Measurements from ENCODE around the gene RHOA.
"Not testable (repeated sequence)": the region's sequence is repeated elsewhere in the genome, so short reads cannot be mapped to it uniquely, and the experiment has no call there.

RHOA gene

GRCh38 chr3:49403891-49404290 is 7.9 kb downstream of the RHOA start:
- DNase-seq (ENCODE audit: low read depth): no peak
- TF ChIP-seq, protein P1, sequence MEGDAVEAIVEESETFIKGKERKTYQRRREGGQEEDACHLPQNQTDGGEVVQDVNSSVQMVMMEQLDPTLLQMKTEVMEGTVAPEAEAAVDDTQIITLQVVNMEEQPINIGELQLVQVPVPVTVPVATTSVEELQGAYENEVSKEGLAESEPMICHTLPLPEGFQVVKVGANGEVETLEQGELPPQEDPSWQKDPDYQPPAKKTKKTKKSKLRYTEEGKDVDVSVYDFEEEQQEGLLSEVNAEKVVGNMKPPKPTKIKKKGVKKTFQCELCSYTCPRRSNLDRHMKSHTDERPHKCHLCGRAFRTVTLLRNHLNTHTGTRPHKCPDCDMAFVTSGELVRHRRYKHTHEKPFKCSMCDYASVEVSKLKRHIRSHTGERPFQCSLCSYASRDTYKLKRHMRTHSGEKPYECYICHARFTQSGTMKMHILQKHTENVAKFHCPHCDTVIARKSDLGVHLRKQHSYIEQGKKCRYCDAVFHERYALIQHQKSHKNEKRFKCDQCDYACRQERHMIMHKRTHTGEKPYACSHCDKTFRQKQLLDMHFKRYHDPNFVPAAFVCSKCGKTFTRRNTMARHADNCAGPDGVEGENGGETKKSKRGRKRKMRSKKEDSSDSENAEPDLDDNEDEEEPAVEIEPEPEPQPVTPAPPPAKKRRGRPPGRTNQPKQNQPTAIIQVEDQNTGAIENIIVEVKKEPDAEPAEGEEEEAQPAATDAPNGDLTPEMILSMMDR (conservative IDR thresholded peaks at IDR 0.05; ENCODE audit: control insufficient read depth, insufficient read depth, low read depth, low read length): no peak
- no peak overlapping the region for H3K4me3 ChIP-seq (ENCODE audit: control insufficient read depth, low read depth, low read length)

DNA sequence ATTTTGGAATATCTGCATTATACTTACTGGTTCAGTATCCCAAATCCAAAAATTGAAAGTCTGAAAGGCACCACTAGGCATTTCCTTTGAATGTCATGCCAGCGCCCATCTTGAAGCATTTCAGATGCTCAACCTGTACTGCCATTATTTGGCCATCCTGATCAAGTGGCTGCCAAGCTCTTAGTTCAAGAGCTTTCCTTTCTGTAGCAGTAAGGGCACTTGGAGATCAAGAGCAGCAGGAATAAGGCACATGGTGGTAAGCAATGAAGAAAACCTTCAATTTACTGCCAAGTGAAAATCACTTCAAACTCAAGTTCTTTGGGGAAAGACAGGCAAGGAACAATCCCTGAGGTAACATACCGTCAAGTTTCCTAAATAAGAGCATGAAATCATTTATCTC is 10.0 kb downstream of the RHOA start:
- H3K4me3 ChIP-seq (ENCODE audit: control insufficient read depth, low read depth, low read length): no peak overlapping the region
- TF ChIP-seq, protein P1 (conservative IDR thresholded peaks at IDR 0.05; ENCODE audit: control insufficient read depth, insufficient read depth, low read depth, low read length): no peak
- no peak for DNase-seq (ENCODE audit: low read depth)

DNA sequence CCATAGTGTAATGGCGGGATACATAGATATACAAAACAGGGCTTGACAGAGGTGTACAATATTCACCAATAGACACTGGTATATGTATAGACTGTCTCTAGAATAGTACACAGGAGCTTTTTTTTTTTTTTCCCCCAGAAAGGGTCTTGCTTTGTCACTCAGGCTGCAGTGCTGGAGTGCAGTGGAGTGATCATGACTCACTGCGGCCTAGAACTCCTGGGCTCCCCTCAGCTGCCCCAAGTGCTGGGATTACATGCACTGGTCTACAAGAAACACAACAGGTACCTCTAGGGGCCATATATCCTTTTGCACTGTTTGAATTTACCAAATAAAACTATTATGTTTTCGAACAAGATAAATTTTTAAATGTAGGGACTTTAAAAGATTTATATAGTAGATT is 12.3 kb downstream of the RHOA start:
- no peak overlapping the region for H3K4me3 ChIP-seq (ENCODE audit: control insufficient read depth, low read depth, low read length)
- TF ChIP-seq, protein P1 (conservative IDR thresholded peaks at IDR 0.05; ENCODE audit: control insufficient read depth, insufficient read depth, low read depth, low read length): no peak
- DNase-seq (ENCODE audit: low read depth): peak; percentile 38

GRCh38 chr3:49397470-49397869 is 14.3 kb downstream of the RHOA start:
- peak; percentile 63 for DNase-seq (ENCODE audit: low read depth)
- H3K4me3 ChIP-seq (ENCODE audit: control insufficient read depth, low read depth, low read length): no peak overlapping the region
- TF ChIP-seq, protein P1 (conservative IDR thresholded peaks at IDR 0.05; ENCODE audit: control insufficient read depth, insufficient read depth, low read depth, low read length): no peak

GRCh38 chr3:49391310-49391709 is 20.5 kb downstream of the RHOA start:
- H3K4me3 ChIP-seq (ENCODE audit: control insufficient read depth, low read depth, low read length); DNase-seq (ENCODE audit: low read depth): not testable (repeated sequence)

- TF ChIP-seq, protein P1 (conservative IDR thresholded peaks at IDR 0.05; ENCODE audit: control insufficient read depth, insufficient read depth, low read depth, low read length): no peak
- no peak overlapping the region for H3K4me3 ChIP-seq (ENCODE audit: control insufficient read depth, low read depth, low read length)
- no peak for DNase-seq (ENCODE audit: low read depth)
Measured at GRCh38 chr3:49389297-49389696, 22.5 kb downstream of the RHOA start.

- peak; percentile 25 for DNase-seq (ENCODE audit: low read depth)
- no peak overlapping the region for H3K4me3 ChIP-seq (ENCODE audit: control insufficient read depth, low read depth, low read length)
- TF ChIP-seq, protein P1 (conservative IDR thresholded peaks at IDR 0.05; ENCODE audit: control insufficient read depth, insufficient read depth, low read depth, low read length): no peak
Measured at GRCh38 chr3:49388289-49388820, 23.4 kb downstream of the RHOA start.
